ENCODE data around the gene C19orf73.

The C19orf73 gene

GRCh38 chr19:49107625-49108459 lies 11.1 kb downstream of the C19orf73 start:
- no peak for DNase-seq (ENCODE audit: low spot score in 2 of 2)
- in situ Hi-C loops (cut with MboI; ENCODE audit: low sequenced_read_pairs), result no loop called here
- Histone ChIP-seq H3K9me3 (no peaks in the 10 kb centered on the region), H3K36me3 (replicated peaks) (peaks cover 65% of the 10 kb centered on the region), H3K4me3 (no peak overlapping the region), H3K27me3 (ENCODE audit: low read depth) (no peaks in the 10 kb centered on the region), H3K4me1 (no peaks in the 10 kb centered on the region)

- Histone ChIP-seq H3K36me3 (replicated peaks) (peaks cover 73% of the 10 kb centered on the region), H3K4me3 (no peak overlapping the region), H3K9me3 (no peaks in the 10 kb centered on the region), H3K27me3 (ENCODE audit: low read depth) (no peaks in the 10 kb centered on the region), H3K4me1 (no peaks in the 10 kb centered on the region)
- in situ Hi-C loops (cut with MboI; ENCODE audit: low sequenced_read_pairs), result no loop called here
- peak in 1 of 2 experiments; percentile 82 for DNase-seq (ENCODE audit: low spot score in 2 of 2)
These were observed 12.3 kb downstream of the C19orf73 start for GRCh38 chr19:49106648-49107135.

- Histone ChIP-seq H3K4me3 (no peak overlapping the region), H3K27me3 (ENCODE audit: low read depth) (no peaks in the 10 kb centered on the region), H3K9me3 (no peaks in the 10 kb centered on the region), H3K4me1 (no peaks in the 10 kb centered on the region), H3K36me3 (replicated peaks) (peaks cover 90% of the 10 kb centered on the region)
- no peak for DNase-seq (ENCODE audit: low spot score in 2 of 2)
- in situ Hi-C loops (cut with MboI; ENCODE audit: low sequenced_read_pairs), result no loop called here
These were observed 14.6 kb downstream of the C19orf73 start for GRCh38 chr19:49104229-49104864.

GRCh38 chr19:49103331-49104085 lies 15.4 kb downstream of the C19orf73 start:
- no peak overlapping the region for H3K4me3 ChIP-seq
- DNase-seq (ENCODE audit: low spot score in 2 of 2), result no peak
- in situ Hi-C loops (cut with MboI; ENCODE audit: low sequenced_read_pairs), result no loop called here
- peaks cover 90% of the 10 kb centered on the region for H3K36me3 ChIP-seq (replicated peaks)
- no peaks in the 10 kb centered on the region for H3K4me1 ChIP-seq
- H3K9me3 ChIP-seq, result no peaks in the 10 kb centered on the region
- no peaks in the 10 kb centered on the region for H3K27me3 ChIP-seq (ENCODE audit: low read depth)

- Histone ChIP-seq H3K36me3 (replicated peaks) (peaks cover 90% of the 10 kb centered on the region), H3K4me1 (no peaks in the 10 kb centered on the region), H3K9me3 (no peaks in the 10 kb centered on the region), H3K4me3 (no peak overlapping the region), H3K27me3 (ENCODE audit: low read depth) (no peaks in the 10 kb centered on the region)
- in situ Hi-C loops (cut with MboI; ENCODE audit: low sequenced_read_pairs), result no loop called here
- DNase-seq (ENCODE audit: low spot score in 2 of 2), result no peak
These were observed 16.6 kb downstream of the C19orf73 start for GRCh38 chr19:49102303-49102702.

GRCh38 chr19:49101160-49101559 lies 17.8 kb downstream of the C19orf73 start:
- DNase-seq (ENCODE audit: low spot score in 2 of 2), result no peak
- H3K4me1 ChIP-seq, result no peaks in the 10 kb centered on the region
- no peaks in the 10 kb centered on the region for H3K9me3 ChIP-seq
- no peaks in the 10 kb centered on the region for H3K27me3 ChIP-seq (ENCODE audit: low read depth)
- peaks cover 90% of the 10 kb centered on the region for H3K36me3 ChIP-seq (replicated peaks)
- in situ Hi-C loops (cut with MboI; ENCODE audit: low sequenced_read_pairs), result no loop called here
- no peak overlapping the region for H3K4me3 ChIP-seq

- Histone ChIP-seq H3K4me1 (no peaks in the 10 kb centered on the region), H3K4me3 (no peak overlapping the region), H3K36me3 (replicated peaks) (peaks cover 86% of the 10 kb centered on the region), H3K27me3 (ENCODE audit: low read depth) (no peaks in the 10 kb centered on the region), H3K9me3 (no peaks in the 10 kb centered on the region)
- DNase-seq (ENCODE audit: low spot score in 2 of 2), result no peak
- in situ Hi-C loops (cut with MboI; ENCODE audit: low sequenced_read_pairs), result loop anchor here (5.0 kb wide), 1 partner anchor 109 kb away; no protein-coding TSS in a partner anchor
These were observed 20.1 kb downstream of the C19orf73 start for GRCh38 chr19:49098795-49099194.

GRCh38 chr19:49097453-49098288 lies 21.3 kb downstream of the C19orf73 start:
- H3K27me3 ChIP-seq (ENCODE audit: low read depth), result no peaks in the 10 kb centered on the region
- peak; percentile 52 to 83 for DNase-seq (ENCODE audit: low spot score in 2 of 2)
- peaks cover 88% of the 10 kb centered on the region for H3K36me3 ChIP-seq (replicated peaks)
- H3K9me3 ChIP-seq, result no peaks in the 10 kb centered on the region
- in situ Hi-C loops (cut with MboI; ENCODE audit: low sequenced_read_pairs), result loop anchor here (5.0 kb wide), 1 partner anchor 110 kb away; no protein-coding TSS in a partner anchor
- H3K4me1 ChIP-seq, result no peaks in the 10 kb centered on the region
- H3K4me3 ChIP-seq, result no peak overlapping the region

- in situ Hi-C loops (cut with MboI; ENCODE audit: low sequenced_read_pairs), result loop anchor here (5.0 kb wide), 1 partner anchor 113 kb away; no protein-coding TSS in a partner anchor
- H3K4me1 ChIP-seq, result no peaks in the 10 kb centered on the region
- DNase-seq (ENCODE audit: low spot score in 2 of 2), result no peak
- no peaks in the 10 kb centered on the region for H3K27me3 ChIP-seq (ENCODE audit: low read depth)
- no peak overlapping the region for H3K4me3 ChIP-seq
- H3K9me3 ChIP-seq, result no peaks in the 10 kb centered on the region
- H3K36me3 ChIP-seq (replicated peaks), result peaks cover 96% of the 10 kb centered on the region
These were observed 24.1 kb downstream of the C19orf73 start for GRCh38 chr19:49094505-49095482.

GRCh38 chr19:49092686-49093085 lies 26.3 kb downstream of the C19orf73 start:
- H3K36me3 ChIP-seq (replicated peaks), result peaks cover 93% of the 10 kb centered on the region

GRCh38 chr19:49091391-49092038 lies 27.4 kb downstream of the C19orf73 start:
- H3K27me3 ChIP-seq (ENCODE audit: low read depth), result no peaks in the 10 kb centered on the region
- H3K4me1 ChIP-seq, result peaks cover 3% of the 10 kb centered on the region; the same call in 1 of the 2 replicates
- no peak for DNase-seq (ENCODE audit: low spot score in 2 of 2)
- peaks cover 92% of the 10 kb centered on the region for H3K36me3 ChIP-seq (replicated peaks)
- H3K9me3 ChIP-seq, result no peaks in the 10 kb centered on the region
- H3K4me3 ChIP-seq, result no peak overlapping the region
- in situ Hi-C loops (cut with MboI; ENCODE audit: low sequenced_read_pairs), result no loop called here

More at GRCh38 chr19:49092686-49093085, 26.3 kb downstream of the C19orf73 start:
- Histone ChIP-seq H3K4me3 (no peak overlapping the region), H3K27me3 (ENCODE audit: low read depth) (no peaks in the 10 kb centered on the region), H3K9me3 (no peaks in the 10 kb centered on the region), H3K4me1 (no peaks in the 10 kb centered on the region)
- DNase-seq (ENCODE audit: low spot score in 2 of 2), result no peak
- in situ Hi-C loops (cut with MboI; ENCODE audit: low sequenced_read_pairs), result no loop called here

GRCh38 chr19:49086296-49086695 lies 32.6 kb downstream of the C19orf73 start:
- in situ Hi-C loops (cut with MboI; ENCODE audit: low sequenced_read_pairs), result no loop called here
- H3K36me3 ChIP-seq (replicated peaks), result peaks cover 55% of the 10 kb centered on the region

More at GRCh38 chr19:49086296-49086695, 32.6 kb downstream of the C19orf73 start:
- Histone ChIP-seq H3K4me1 (peaks cover 10% of the 10 kb centered on the region), H3K27me3 (ENCODE audit: low read depth) (no peaks in the 10 kb centered on the region), H3K9me3 (no peaks in the 10 kb centered on the region; the same call in 1 of the 2 replicates), H3K4me3 (peak overlapping the region; percentile 95)
- DNase-seq (ENCODE audit: low spot score in 2 of 2), result no peak
